Right renal cortex interstitium (tissue), 3 donors: ENCODE data around the gene MCC. TPM values are rescaled to one million over a fixed set of nuclear protein-coding genes. Genes with fewer than 3 reads are reported as not detected.

Experiments
- DNase-seq, 3 donors: peaks; one replicate each; pipeline ENCODE4 v3.0.0-alpha.2; 2013; ENCODE audit warnings: low read depth in 3 of 3, low spot score in 2 of 3
- polyA plus RNA-seq, 3 donors: library from polyadenylated mRNA; unstranded; fragments of 120-200 nt; gene quantifications; one replicate each; pipeline ENCODE4 v1.2.1, GENCODE V29; 2013; ENCODE audit not compliant: insufficient read length in 3 of 3

Gene MCC
- polyA plus RNA-seq, 3 donors = 27.5 to 32.1 (median 31.6) TPM

GRCh38 chr5:113070901-113071300, 417.4 kb downstream of the MCC start:
- DNase-seq = no peak

GRCh38 chr5:113068559-113068958, 419.7 kb downstream of the MCC start:
- DNase-seq = no peak

GRCh38 chr5:113067635-113068344, 420.5 kb downstream of the MCC start:
- DNase-seq = no peak

GRCh38 chr5:113065626-113066025, 422.6 kb downstream of the MCC start:
- no peak for DNase-seq

- no peak for DNase-seq
Measured at GRCh38 chr5:113064806-113065205, 423.4 kb downstream of the MCC start.

GRCh38 chr5:113063927-113064326, 424.3 kb downstream of the MCC start:
- no peak for DNase-seq

- DNase-seq = no peak
Measured at GRCh38 chr5:113062869-113063508, 425.3 kb downstream of the MCC start.

GRCh38 chr5:113061846-113062780, 426.1 kb downstream of the MCC start:
- DNase-seq = no peak

- no peak for DNase-seq
Measured at GRCh38 chr5:113060408-113061025, 427.7 kb downstream of the MCC start.

- DNase-seq = peak; percentile 47 to 65 (median 62)
Measured at GRCh38 chr5:113059232-113060040, 428.8 kb downstream of the MCC start.

- no peak for DNase-seq
Measured at GRCh38 chr5:113058706-113059226, 429.5 kb downstream of the MCC start.

- DNase-seq = no peak
Measured at GRCh38 chr5:113058269-113058668, 430.0 kb downstream of the MCC start.

- DNase-seq = no peak
Measured at GRCh38 chr5:113057557-113057984, 430.7 kb downstream of the MCC start.

- no peak for DNase-seq
Measured at GRCh38 chr5:113056988-113057387, 431.3 kb downstream of the MCC start.

GRCh38 chr5:113054899-113055298, 433.4 kb downstream of the MCC start:
- DNase-seq = no peak

GRCh38 chr5:113053511-113053995, 434.7 kb downstream of the MCC start:
- DNase-seq = no peak

- DNase-seq = no peak
Measured at GRCh38 chr5:113052041-113052795, 436.0 kb downstream of the MCC start.

GRCh38 chr5:113050721-113051382, 437.4 kb downstream of the MCC start:
- DNase-seq = no peak
